Activated naive CD4-positive, alpha-beta T cell treated with anti-CD3 and anti-CD28 coated beads for 36 hours (primary cell): Measurements from ENCODE around the gene GPR18. TPM values are rescaled to one million over a fixed set of nuclear protein-coding genes. Genes with fewer than 3 reads are reported as not detected.

Experiments
- CTCF ChIA-PET: fragments of 350-600 bp; sonication (Branson Sonifier 250); formaldehyde crosslinking; loops from one replicate; lab custom pipeline; 2021; ENCODE audit warnings: antibody characterized with exemption; lab: Charles Lee
- DNase-seq: peaks from one replicate; pipeline ENCODE4 v3.0.0-alpha.2; 2020
- H3K27ac Mint-ChIP-seq: one replicate; pipeline ENCODE4 v1.8.0; 2021; ENCODE audit warnings: mild to moderate bottlenecking, mixed read lengths
- H3K27me3 Mint-ChIP-seq: one replicate; pipeline ENCODE4 v1.8.0; 2021; ENCODE audit warnings: low read depth, mixed read lengths
- H3K36me3 Mint-ChIP-seq: one replicate; pipeline ENCODE4 v1.8.0; 2021; ENCODE audit warnings: low read depth, mixed read lengths
- H3K4me1 Mint-ChIP-seq: one replicate; pipeline ENCODE4 v1.8.0; 2021; ENCODE audit warnings: low read depth, mixed read lengths
- H3K4me3 Mint-ChIP-seq: one replicate; pipeline ENCODE4 v1.8.0; 2021; ENCODE audit warnings: mild to moderate bottlenecking, moderate library complexity, mixed read lengths
- H3K9me3 Mint-ChIP-seq: one replicate; pipeline ENCODE4 v1.8.0; 2021; ENCODE audit warnings: mixed read lengths
- intact Hi-C: fragments of 100-400 bp; cut with micrococcal nuclease; formaldehyde crosslinking; loops from one replicate; pipeline ENCODE4 v1.15.1; 2023
- total RNA-seq, 2 experiments: library from RNA; stranded (reverse); gene quantifications; one replicate each; pipeline ENCODE4 v1.2.3, GENCODE V29; 2021

Gene GPR18
- total RNA-seq, 2 experiments from 2014 or later, result 2.4 TPM

DNA sequence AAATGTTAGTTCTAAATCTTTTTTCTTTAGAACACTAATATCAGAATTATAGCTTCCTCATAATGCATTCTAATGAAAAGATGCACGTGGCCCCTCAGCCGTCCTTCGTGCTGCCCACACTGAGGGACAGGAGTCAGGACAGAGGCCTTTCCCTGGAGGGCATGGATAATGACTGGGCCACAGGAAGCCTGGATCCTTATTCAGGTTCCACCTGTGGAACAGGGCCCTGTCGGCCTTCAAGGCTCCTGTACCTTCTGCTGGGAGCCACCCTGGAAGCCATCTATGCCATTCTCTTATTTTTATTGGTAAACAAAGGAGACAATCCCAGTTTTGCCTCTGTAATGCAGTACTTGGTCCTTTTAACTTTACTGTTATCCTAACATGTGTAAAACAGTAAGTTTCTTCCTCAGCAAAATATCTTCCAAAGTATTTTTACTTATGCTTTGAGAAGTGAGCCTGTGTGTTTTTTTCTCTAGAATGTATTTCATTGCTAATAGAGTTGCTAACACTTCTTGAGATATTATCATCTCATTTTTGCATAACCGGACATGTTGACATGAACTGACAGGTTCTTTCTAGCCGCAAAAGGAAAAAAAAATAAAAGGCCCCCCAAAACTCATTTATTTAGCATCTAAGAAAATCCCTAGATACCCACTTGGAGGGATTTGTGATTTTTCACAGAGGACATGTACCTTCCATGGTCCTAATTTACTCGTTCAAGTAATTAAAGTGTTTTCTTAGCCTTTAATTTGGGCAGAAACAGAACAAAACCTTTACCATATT, 43.1 kb upstream of the GPR18 start:
- intact Hi-C loops, result no loop called here
- H3K9me3 Mint-ChIP-seq, result no peaks in the 10 kb centered on the region
- CTCF ChIA-PET, result interaction anchor here (0.9 to 6.4 kb wide), 6 partner anchors 19 to 134 kb away, joined by 3 to 59 read pairs (median 12); no protein-coding TSS in a partner anchor
- H3K27ac Mint-ChIP-seq, result peak overlapping the region; percentile 77
- no peaks in the 10 kb centered on the region for H3K27me3 Mint-ChIP-seq
- peaks cover 37% of the 10 kb centered on the region for H3K36me3 Mint-ChIP-seq
- no peak overlapping the region for H3K4me3 Mint-ChIP-seq
- DNase-seq, result no peak
- H3K4me1 Mint-ChIP-seq, result peaks cover 77% of the 10 kb centered on the region

DNA sequence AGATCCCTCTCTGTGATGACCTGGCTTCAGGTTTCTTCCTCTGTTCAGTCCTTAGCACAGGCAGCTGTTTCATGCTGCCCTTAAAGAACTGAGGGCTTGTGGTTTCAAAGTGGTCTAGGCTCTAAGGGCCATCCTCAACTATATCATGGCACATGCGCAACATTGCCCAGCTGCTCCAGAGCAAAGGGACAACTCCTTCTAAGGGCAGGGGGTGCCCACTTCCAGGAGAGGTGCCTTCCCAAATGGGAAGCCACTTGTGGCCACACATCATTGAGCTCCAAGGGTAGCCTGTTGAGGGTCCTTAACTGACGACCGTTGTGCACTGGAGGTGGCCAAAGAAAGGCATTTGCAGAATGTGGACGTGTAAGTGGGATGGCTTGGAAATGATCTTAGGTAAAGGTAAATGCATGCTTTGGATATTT, 41.8 kb upstream of the GPR18 start:
- Mint-ChIP-seq H3K4me3 (peak overlapping the region; percentile 51), H3K4me1 (peaks cover 86% of the 10 kb centered on the region), H3K27ac (peak overlapping the region; percentile 87), H3K9me3 (no peaks in the 10 kb centered on the region), H3K36me3 (peaks cover 38% of the 10 kb centered on the region), H3K27me3 (no peaks in the 10 kb centered on the region)
- DNase-seq, result no peak
- CTCF ChIA-PET, result interaction anchor here (0.6 to 5.1 kb wide), 9 partner anchors 13 to 730 kb away, joined by 3 to 49 read pairs (median 3); no protein-coding TSS in a partner anchor
- intact Hi-C loops, result loop anchor here (5.0 kb wide), 1 partner anchor 197 kb away; no protein-coding TSS in a partner anchor

DNA sequence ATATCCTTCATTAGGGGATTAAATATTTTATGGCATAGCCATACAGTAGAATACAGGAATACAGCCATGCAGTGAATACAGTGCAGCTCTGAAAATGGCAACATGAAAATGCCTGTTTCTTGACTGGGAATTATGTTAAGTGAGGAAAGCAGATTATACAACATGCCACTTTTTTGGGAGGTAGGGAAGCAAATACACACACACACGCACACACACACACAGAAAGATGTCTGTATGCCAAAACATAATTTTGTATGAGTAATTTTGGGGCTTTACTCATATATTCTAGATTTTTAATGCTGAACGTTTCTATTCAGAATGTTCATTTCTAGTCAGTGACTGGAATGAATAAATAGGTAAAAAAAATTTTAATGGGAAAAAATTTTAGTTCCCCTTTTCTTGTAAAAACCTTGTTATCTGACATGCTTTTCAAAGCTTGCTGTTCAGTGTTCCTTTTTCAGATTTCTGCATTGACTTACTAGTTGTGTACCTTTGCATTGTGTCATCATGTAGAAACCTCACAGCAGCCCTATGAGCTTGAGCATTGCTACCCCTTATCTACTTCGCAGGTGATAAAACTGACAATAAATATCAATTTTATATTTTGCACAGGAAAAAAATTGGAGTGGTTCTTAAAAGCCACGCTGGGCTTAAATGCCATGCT, 41.2 kb upstream of the GPR18 start:
- peaks cover 37% of the 10 kb centered on the region for H3K36me3 Mint-ChIP-seq
- CTCF ChIA-PET, result interaction anchor here (0.7 to 5.1 kb wide), 8 partner anchors 11 to 267 kb away, joined by 3 to 49 read pairs (median 4); no protein-coding TSS in a partner anchor

DNA sequence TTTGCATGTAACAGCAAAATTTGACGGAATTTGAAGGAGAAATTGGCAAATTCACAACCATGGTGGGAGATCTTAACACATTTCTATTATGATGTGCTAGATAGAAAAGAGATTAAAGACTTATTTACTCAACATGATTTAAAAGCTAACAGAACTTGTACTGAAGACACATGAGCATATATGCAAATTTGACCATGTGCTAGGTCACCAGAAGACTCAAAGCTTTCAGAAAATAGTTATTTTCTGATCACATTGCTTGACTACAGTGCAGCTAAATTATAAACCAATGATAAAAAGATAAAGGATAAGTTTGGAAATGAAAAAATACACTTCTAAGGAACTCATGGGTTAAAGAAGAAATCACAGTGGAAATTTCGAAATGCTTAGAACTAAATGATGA, 39.9 kb upstream of the GPR18 start:
- intact Hi-C loops, result loop anchor here (5.0 kb wide), 1 partner anchor 199 kb away; no protein-coding TSS in a partner anchor
- CTCF ChIA-PET, result interaction anchor here (1.3 to 5.1 kb wide), 10 partner anchors 10 to 139 kb away, joined by 4 to 49 read pairs (median 6); no protein-coding TSS in a partner anchor
- Mint-ChIP-seq H3K4me3 (peak overlapping the region; percentile 17), H3K27me3 (no peaks in the 10 kb centered on the region), H3K9me3 (no peaks in the 10 kb centered on the region), H3K36me3 (peaks cover 38% of the 10 kb centered on the region), H3K4me1 (peaks cover 86% of the 10 kb centered on the region), H3K27ac (peak overlapping the region; percentile 87)
- no peak for DNase-seq

More for the DNA sequence above, 41.2 kb upstream of the GPR18 start:
- Mint-ChIP-seq H3K4me1 (peaks cover 86% of the 10 kb centered on the region), H3K9me3 (no peaks in the 10 kb centered on the region), H3K27me3 (no peaks in the 10 kb centered on the region), H3K27ac (peak overlapping the region; percentile 87), H3K4me3 (peak overlapping the region; percentile 51)
- DNase-seq, result peak; percentile 48
- intact Hi-C loops, result loop anchor here (5.0 kb wide), 1 partner anchor 198 kb away; no protein-coding TSS in a partner anchor

DNA sequence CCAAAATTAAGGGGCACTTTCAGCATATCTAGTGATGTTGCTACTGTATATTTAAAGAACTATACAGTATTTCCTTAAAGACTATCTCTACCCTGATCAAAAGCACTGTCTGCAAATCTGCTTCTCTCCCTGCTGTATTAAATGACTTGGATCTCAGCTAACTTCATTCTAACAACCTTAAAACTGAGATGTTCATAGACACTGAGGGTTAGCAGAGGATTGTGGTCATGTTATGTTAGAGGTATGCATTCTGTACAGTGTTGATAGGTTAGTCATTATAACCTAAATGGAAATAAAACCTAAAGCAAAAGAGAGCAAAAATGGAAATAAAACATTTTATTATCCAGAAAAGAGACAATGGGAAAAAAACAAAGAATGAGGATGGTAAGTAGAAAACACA, 39.2 kb upstream of the GPR18 start:
- H3K4me3 Mint-ChIP-seq, result peak overlapping the region; percentile 31
- DNase-seq, result no peak
- CTCF ChIA-PET, result interaction anchor here (0.7 to 5.1 kb wide), 15 partner anchors 8 to 285 kb away, joined by 3 to 49 read pairs (median 6); no protein-coding TSS in a partner anchor
- no peaks in the 10 kb centered on the region for H3K27me3 Mint-ChIP-seq
- peaks cover 83% of the 10 kb centered on the region for H3K4me1 Mint-ChIP-seq
- peaks cover 35% of the 10 kb centered on the region for H3K36me3 Mint-ChIP-seq
- no peaks in the 10 kb centered on the region for H3K9me3 Mint-ChIP-seq
- H3K27ac Mint-ChIP-seq, result peak overlapping the region; percentile 87
- intact Hi-C loops, result loop anchor here (5.0 kb wide), 1 partner anchor 200 kb away; no protein-coding TSS in a partner anchor

DNA sequence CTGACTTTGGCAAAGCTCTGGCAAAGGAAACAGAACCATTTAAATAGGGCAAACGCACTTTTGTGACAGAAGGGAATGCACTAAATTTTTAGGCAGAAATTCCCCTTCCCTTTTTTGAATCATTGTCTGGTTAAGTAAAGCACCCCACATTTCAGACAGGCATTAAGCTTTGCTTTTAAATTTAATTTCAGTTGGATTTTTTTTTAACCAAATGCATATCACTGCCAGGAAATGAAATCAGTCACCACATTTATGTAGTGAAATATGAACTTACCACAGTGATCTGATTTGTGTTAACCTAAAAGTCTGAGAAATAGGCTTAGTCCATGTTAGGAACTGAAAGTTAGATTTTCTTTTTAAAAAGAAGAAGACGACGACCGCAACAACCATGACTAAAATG, 38.2 kb upstream of the GPR18 start:
- peaks cover 33% of the 10 kb centered on the region for H3K36me3 Mint-ChIP-seq

DNA sequence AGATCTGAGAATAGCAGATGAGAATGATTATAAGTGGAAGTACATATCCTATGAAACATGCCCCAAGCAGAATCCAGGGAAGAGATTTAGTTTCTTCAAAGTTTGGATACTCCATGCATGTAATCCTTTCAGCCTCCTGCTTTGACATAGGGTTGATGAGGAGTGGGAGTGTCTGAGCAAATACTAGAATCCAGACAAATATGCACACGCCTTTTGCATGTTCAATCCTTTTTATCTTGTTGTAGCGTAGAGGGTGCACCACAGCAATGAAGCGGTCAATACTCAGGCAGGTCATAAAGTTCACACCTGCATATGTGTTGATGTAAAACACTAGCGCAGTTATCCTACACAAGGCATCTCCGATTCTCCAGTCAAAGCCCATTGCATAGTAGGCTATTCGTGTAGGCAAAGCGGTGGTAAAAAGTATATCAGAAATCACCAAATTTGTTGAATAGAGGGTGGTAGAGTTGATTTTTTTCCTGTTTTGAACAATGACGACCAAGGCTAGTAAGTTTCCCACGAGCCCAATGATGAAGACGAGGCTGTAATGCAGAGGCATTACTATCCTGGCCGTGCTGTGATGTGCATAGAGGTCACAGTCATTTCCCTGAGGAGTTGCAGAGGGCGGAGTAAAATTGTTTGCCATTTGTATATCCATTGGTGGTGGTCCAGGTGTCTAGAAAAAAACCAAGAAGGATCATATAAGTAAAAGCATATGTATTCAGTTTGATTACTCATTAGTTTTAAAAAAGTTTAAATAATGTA, 37.5 kb upstream of the GPR18 start:
- H3K9me3 Mint-ChIP-seq, result no peaks in the 10 kb centered on the region
- peak overlapping the region; percentile 34 for H3K4me3 Mint-ChIP-seq
- peaks cover 78% of the 10 kb centered on the region for H3K4me1 Mint-ChIP-seq
- peaks cover 38% of the 10 kb centered on the region for H3K36me3 Mint-ChIP-seq
- H3K27me3 Mint-ChIP-seq, result no peaks in the 10 kb centered on the region
- H3K27ac Mint-ChIP-seq, result peak overlapping the region; percentile 87
- intact Hi-C loops, result loop anchor here (1.0 to 5.0 kb wide), 11 partner anchors 7 to 202 kb away; partner anchors contain the start of genes GPR18 and GPR183
- DNase-seq, result no peak
- CTCF ChIA-PET, result interaction anchor here (1.0 to 2.2 kb wide), 4 partner anchors 8 to 92 kb away, joined by 3 to 7 read pairs (median 5); no protein-coding TSS in a partner anchor

More for the DNA sequence above, 38.2 kb upstream of the GPR18 start:
- no peaks in the 10 kb centered on the region for H3K27me3 Mint-ChIP-seq
- H3K4me1 Mint-ChIP-seq, result peaks cover 75% of the 10 kb centered on the region
- H3K9me3 Mint-ChIP-seq, result no peaks in the 10 kb centered on the region
- CTCF ChIA-PET, result interaction anchor here (0.9 to 5.1 kb wide), 9 partner anchors 9 to 141 kb away, joined by 3 to 49 read pairs (median 6); no protein-coding TSS in a partner anchor
- DNase-seq, result no peak
- intact Hi-C loops, result loop anchor here (1.0 to 5.0 kb wide), 11 partner anchors 8 to 201 kb away; partner anchors contain the start of genes GPR18 and GPR183
- H3K27ac Mint-ChIP-seq, result peak overlapping the region; percentile 87
- peak overlapping the region; percentile 48 for H3K4me3 Mint-ChIP-seq

DNA sequence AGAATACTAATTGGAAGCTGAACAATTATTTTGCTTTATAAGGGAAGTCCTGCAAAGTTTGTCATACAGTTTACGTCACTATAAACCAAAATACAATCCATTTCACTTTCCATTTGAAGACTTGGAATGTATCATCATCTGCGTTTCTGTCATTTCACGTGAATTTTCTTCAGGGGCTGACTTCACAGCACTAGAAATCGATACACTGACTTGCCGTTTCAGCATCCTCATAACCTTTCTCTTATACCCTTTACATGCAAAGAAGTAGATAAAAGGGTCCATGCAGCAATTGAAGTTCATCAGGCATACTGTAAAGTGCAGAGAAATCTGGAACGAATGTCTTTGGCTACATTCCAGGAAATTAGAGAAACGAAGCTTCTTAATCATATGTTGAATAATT, 36.8 kb upstream of the GPR18 start:
- Mint-ChIP-seq H3K27me3 (no peaks in the 10 kb centered on the region), H3K36me3 (peaks cover 41% of the 10 kb centered on the region), H3K4me1 (peaks cover 78% of the 10 kb centered on the region), H3K27ac (peak overlapping the region; percentile 87), H3K4me3 (peak overlapping the region; percentile 13), H3K9me3 (no peaks in the 10 kb centered on the region)
- DNase-seq, result no peak
- CTCF ChIA-PET, result interaction anchor here (1.0 to 1.7 kb wide), 2 partner anchors 9 to 92 kb away, joined by 3 read pairs; no protein-coding TSS in a partner anchor
- intact Hi-C loops, result loop anchor here (5.0 kb wide), 1 partner anchor 202 kb away; no protein-coding TSS in a partner anchor

DNA sequence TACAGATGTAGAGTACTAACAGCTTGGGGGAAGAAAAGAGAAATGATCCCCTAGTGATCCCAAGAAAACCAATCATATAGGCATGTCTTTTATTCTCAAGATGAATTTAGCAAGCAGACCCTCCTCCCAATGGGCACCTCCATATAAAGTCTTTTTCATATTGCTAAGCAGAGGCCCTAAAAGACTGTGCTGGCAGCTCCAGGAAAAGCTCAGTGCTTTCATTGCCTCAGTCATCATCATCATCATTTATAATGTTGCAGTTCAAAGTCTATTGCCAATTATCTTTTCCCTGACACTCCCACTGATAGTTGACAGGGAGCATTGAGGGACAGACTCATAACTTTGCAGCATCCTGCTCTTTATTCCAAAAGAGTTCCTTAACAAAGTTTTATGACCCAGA, 36.0 kb upstream of the GPR18 start:
- H3K27me3 Mint-ChIP-seq, result no peaks in the 10 kb centered on the region
- H3K4me3 Mint-ChIP-seq, result no peak overlapping the region
- H3K4me1 Mint-ChIP-seq, result peaks cover 79% of the 10 kb centered on the region
- intact Hi-C loops, result no loop called here
- CTCF ChIA-PET, result interaction anchor here (0.5 to 2.6 kb wide), 3 partner anchors 93 to 142 kb away, joined by 3 to 13 read pairs (median 4); no protein-coding TSS in a partner anchor
- H3K36me3 Mint-ChIP-seq, result peaks cover 43% of the 10 kb centered on the region
- H3K27ac Mint-ChIP-seq, result peak overlapping the region; percentile 72
- H3K9me3 Mint-ChIP-seq, result no peaks in the 10 kb centered on the region
- no peak for DNase-seq

DNA sequence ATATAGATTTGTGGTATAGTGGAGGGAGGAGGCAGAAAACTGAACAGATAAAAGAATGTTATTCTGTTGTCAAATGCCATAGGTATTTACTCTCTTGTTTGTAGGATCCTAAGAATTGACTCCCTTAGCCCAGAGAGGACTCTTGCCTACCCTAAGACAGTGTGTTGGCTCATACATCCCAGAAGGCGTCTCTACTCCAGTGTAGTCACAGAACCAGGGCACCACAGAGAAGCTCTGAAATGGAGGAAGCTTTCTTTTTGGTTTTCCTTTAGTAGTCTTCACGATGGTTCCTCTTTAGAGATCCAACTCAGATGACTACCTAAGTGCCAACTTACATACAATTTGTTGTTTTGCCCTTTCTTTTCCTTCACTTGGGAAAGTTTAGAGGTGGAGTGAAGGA, 35.0 kb upstream of the GPR18 start:
- DNase-seq, result no peak
- Mint-ChIP-seq H3K9me3 (no peaks in the 10 kb centered on the region), H3K4me3 (no peak overlapping the region), H3K27me3 (no peaks in the 10 kb centered on the region), H3K36me3 (peaks cover 45% of the 10 kb centered on the region), H3K4me1 (peaks cover 82% of the 10 kb centered on the region), H3K27ac (peak overlapping the region; percentile 72)
- intact Hi-C loops, result no loop called here
- CTCF ChIA-PET, result interaction anchor here (0.7 to 2.6 kb wide), 7 partner anchors 10 to 143 kb away, joined by 3 to 13 read pairs (median 5); no protein-coding TSS in a partner anchor

DNA sequence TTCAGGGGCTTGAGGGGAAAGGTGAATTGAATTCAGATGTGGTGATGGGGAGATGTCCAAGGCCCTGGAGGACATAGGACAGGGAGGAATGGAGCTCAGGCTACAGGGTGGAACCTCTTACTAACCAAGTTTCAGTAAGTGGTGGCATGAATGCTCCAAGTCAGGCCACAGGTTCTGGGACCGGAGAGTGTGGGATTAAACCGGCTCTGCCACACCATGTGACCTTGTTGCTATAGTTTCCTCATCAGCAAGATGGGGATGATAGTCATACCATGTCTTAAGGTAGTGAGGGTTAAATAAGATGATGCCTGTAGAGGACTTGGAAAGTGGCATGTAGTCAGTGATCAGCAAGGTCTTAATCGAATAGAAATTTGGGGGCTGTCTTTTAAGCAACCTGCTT, 32.7 kb upstream of the GPR18 start:
- Mint-ChIP-seq H3K36me3 (peaks cover 43% of the 10 kb centered on the region), H3K4me3 (no peak overlapping the region), H3K27me3 (no peaks in the 10 kb centered on the region), H3K27ac (peak overlapping the region; percentile 84), H3K4me1 (peaks cover 82% of the 10 kb centered on the region), H3K9me3 (no peaks in the 10 kb centered on the region)
- intact Hi-C loops, result no loop called here
- DNase-seq, result peak; percentile 61
- CTCF ChIA-PET, result interaction anchor here (0.7 to 1.6 kb wide), 2 partner anchors 16 to 157 kb away, joined by 3 read pairs; no protein-coding TSS in a partner anchor
